GM18508 (cell line): ENCODE data around the gene NUTM2A.
"Not testable (repeated sequence)": the region's sequence is repeated elsewhere in the genome, so short reads cannot be mapped to it uniquely, and the experiment has no call there.

ENCODE experiments used
- ATAC-seq: cut with Tn5 transposase; IDR thresholded peaks from one replicate; pipeline ENCODE4 v1.9.1; 2021; ENCODE audit warnings: moderate number of reproducible peaks; ENCODE audit not compliant: insufficient read depth, unreplicated experiment

Gene NUTM2A

DNA sequence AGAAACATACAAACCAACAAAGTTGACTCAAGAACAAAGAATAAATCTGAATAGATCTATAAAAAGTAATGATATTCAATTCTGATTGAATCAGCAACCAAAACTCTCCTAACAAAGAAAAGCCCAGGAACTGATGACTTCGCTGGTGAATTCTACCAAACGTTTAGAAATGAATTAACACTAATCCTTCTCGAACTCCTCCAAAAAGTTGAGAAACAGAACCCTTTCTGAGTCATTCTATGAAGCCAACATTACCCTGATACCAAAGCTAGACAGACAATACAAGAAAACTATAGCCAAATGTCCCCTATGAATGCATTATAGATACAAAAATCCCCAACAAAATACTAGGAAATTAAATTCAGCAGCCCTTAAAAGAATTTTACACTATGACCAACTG is 16.9 kb downstream of the NUTM2A start:
- not testable (repeated sequence) for ATAC-seq

DNA sequence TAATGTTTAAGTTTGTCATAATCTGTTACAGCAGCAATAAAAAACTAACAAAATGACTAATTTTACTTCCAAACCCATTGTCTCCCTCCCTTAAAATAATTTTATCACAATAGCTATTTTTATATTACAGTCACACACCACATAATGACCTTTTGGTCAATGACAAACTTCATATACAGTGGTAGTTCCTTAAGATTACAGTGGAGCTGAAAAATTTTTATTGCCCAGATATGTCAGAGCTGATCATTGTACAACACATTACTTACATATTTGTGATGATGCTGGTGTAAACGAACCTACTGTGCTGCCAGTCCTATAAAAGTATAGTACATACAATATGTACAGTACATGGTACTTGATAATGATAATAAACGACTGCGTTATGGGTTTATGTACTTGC is 22.1 kb downstream of the NUTM2A start:
- not testable (repeated sequence) for ATAC-seq

DNA sequence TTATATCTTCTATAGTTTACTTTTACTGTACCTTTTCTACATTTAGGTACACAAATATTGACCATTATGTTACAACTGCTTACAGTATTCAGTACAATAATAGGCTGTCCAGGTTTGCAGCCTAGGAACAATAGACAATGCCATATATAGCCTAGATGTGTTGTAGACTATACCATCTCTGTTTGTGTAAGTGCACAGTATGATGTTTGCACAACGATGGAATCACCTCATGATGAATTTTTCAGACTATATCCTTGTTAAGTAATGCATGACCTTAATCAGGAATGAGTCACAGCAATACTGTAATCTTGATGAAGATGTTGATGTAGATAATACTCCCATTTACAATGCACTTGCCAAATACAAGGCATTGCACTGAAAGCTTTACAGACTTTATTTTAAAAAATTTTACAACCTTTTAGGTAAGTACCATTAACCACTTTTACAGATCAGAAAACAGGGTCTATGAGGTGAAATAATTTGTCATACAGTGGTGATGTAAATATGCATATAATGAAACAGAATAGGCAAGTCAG is 23.6 kb downstream of the NUTM2A start:
- ATAC-seq, result not testable (repeated sequence)

DNA sequence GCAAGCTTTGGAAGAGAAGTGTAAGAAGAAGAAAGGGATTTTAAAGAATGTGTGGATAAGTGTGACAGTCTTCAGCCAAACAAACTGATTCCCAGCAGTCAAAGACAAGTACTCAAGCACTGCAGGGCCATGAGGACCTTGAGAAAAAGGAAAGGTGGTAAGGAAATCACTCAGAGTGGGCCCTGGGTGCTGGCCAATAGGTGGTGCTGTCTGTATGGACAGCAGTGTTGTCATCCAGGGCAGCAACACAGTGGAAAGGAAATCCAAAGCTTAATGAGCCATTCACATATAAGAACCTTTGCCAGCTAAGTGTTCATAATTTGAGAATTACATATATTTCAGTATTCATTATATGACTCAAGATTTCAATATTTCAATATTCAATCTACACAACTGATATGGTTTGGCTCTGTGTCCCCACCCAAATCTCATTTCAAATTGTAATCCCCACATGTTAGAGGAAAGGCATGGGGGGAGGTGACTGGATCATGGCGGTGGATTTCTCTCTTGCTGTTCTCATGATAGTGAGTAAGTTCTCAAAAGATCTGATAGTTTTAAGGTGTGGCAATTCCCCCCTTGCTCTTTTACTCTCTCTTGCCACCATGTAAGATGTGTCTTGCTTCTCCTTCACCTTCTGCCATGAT is 55.6 kb downstream of the NUTM2A start:
- not testable (repeated sequence) for ATAC-seq
